Measurements from ENCODE around the gene DMD. TPM values are rescaled to one million over a fixed set of nuclear protein-coding genes. Genes with fewer than 3 reads are reported as not detected.
A peak's percentile ranks its signal among the peaks of the same experiment; 100 is the strongest.

DMD gene
- total and polyA plus RNA-seq, 9 donors = 14.0 to 70.5 (median 37.6) TPM

DNA sequence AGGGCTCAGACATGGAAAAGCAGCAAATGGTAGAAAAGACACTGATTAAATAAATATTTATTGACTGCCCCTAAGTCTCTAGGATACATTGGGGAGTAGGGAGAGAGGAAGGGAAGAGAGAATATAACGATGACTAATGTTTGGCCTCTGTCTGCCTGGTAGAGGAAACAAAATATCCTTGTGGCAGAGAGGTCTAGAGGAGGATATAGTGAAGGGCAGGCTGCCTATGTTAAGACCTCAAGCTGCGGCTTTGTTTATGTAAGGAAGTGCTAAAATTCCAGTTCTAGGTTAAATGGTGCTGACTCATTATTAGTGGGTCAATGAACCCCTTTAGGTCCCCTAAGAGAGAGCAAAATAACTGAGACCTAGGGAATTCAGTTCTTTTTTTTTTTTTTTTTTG lies 1712.2 kb downstream of the DMD start:
- Histone ChIP-seq H3K27ac (no peak overlapping the region), H3K4me1 (ENCODE audit: insufficient read depth) (no peaks in the 10 kb centered on the region), H3K27me3 (no peaks in the 10 kb centered on the region), H3K9me3 (no peaks in the 10 kb centered on the region), H3K4me3 (no peak overlapping the region), H3K36me3 (no peaks in the 10 kb centered on the region)
- intact Hi-C loops (cut with DNase I) = no loop called here
- WGBS, 3 donors = 42 to 47% (median 47%) methylated on average over 2 of the region's 2 CpGs
- TF ChIP-seq EP300 (IDR thresholded peaks at IDR 0.05) = no peak
- TF ChIP-seq POLR2A (IDR thresholded peaks at IDR 0.05) = no peak
- TF ChIP-seq, protein P1, sequence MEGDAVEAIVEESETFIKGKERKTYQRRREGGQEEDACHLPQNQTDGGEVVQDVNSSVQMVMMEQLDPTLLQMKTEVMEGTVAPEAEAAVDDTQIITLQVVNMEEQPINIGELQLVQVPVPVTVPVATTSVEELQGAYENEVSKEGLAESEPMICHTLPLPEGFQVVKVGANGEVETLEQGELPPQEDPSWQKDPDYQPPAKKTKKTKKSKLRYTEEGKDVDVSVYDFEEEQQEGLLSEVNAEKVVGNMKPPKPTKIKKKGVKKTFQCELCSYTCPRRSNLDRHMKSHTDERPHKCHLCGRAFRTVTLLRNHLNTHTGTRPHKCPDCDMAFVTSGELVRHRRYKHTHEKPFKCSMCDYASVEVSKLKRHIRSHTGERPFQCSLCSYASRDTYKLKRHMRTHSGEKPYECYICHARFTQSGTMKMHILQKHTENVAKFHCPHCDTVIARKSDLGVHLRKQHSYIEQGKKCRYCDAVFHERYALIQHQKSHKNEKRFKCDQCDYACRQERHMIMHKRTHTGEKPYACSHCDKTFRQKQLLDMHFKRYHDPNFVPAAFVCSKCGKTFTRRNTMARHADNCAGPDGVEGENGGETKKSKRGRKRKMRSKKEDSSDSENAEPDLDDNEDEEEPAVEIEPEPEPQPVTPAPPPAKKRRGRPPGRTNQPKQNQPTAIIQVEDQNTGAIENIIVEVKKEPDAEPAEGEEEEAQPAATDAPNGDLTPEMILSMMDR (IDR thresholded peaks at IDR 0.05) = no peak
- no peak for DNase-seq

- H3K9me3 ChIP-seq = no peaks in the 10 kb centered on the region
Measured at GRCh38 chrX:31497086-31497485, 1714.3 kb downstream of the DMD start.

GRCh38 chrX:31487951-31488350 lies 1723.4 kb downstream of the DMD start:
- no peak overlapping the region for H3K4me3 ChIP-seq
- no peaks in the 10 kb centered on the region for H3K36me3 ChIP-seq
- no peak for TF ChIP-seq POLR2A (IDR thresholded peaks at IDR 0.05)
- TF ChIP-seq, protein P1 (IDR thresholded peaks at IDR 0.05) = no peak
- no peak for TF ChIP-seq EP300 (IDR thresholded peaks at IDR 0.05)
- 22 to 38% (median 29%) methylated on average over 3 of the region's 3 CpGs for WGBS, 3 donors
- intact Hi-C loops (cut with DNase I) = no loop called here
- H3K27ac ChIP-seq = no peak overlapping the region
- H3K9me3 ChIP-seq = no peaks in the 10 kb centered on the region
- H3K27me3 ChIP-seq = no peaks in the 10 kb centered on the region
- H3K4me1 ChIP-seq (ENCODE audit: insufficient read depth) = no peaks in the 10 kb centered on the region
- DNase-seq = no peak

More at GRCh38 chrX:31497086-31497485, 1714.3 kb downstream of the DMD start:
- intact Hi-C loops (cut with DNase I) = no loop called here
- Histone ChIP-seq H3K27ac (no peak overlapping the region), H3K36me3 (no peaks in the 10 kb centered on the region), H3K4me3 (no peak overlapping the region), H3K27me3 (no peaks in the 10 kb centered on the region), H3K4me1 (ENCODE audit: insufficient read depth) (no peaks in the 10 kb centered on the region)
- TF ChIP-seq POLR2A (IDR thresholded peaks at IDR 0.05) = no peak
- no peak for TF ChIP-seq EP300 (IDR thresholded peaks at IDR 0.05)
- TF ChIP-seq, protein P1 (IDR thresholded peaks at IDR 0.05) = no peak
- 44 to 50% (median 45%) methylated on average over 3 of the region's 3 CpGs for WGBS, 3 donors
- no peak for DNase-seq

- Histone ChIP-seq H3K4me1 (ENCODE audit: insufficient read depth) (no peaks in the 10 kb centered on the region), H3K4me3 (no peak overlapping the region), H3K36me3 (no peaks in the 10 kb centered on the region), H3K9me3 (no peaks in the 10 kb centered on the region), H3K27me3 (no peaks in the 10 kb centered on the region), H3K27ac (no peak overlapping the region)
- DNase-seq = peak in 2 of 5 donors; percentile 16 to 21
- intact Hi-C loops (cut with DNase I) = no loop called here
- TF ChIP-seq EP300 (IDR thresholded peaks at IDR 0.05) (no peak), POLR2A (IDR thresholded peaks at IDR 0.05) (no peak)
- TF ChIP-seq, protein P1 (IDR thresholded peaks at IDR 0.05) = no peak
- 62 to 67% (median 65%) methylated on average over 5 of the region's 5 CpGs for WGBS, 3 donors
Measured at GRCh38 chrX:31483336-31483735, 1728.0 kb downstream of the DMD start.

Data from ovary (tissue), 9 donors.